H9 (cell line): ENCODE results near the gene TNPO3. TPM values are rescaled to one million over a fixed set of nuclear protein-coding genes. Genes with fewer than 3 reads are reported as not detected.

Experiments used
- DNase-seq: peaks from one replicate; pipeline ENCODE4 v3.0.0-alpha.2; 2017
- H2AFZ ChIP-seq: one replicate; pipeline ENCODE4 v1.6.1; 2013; ENCODE audit warnings: mild to moderate bottlenecking, low read length, control low read depth, moderate library complexity
- H2AK5ac ChIP-seq: 2 replicates; pipeline ENCODE4 v1.6.1; 2013; ENCODE audit warnings: low read length, control low read depth, mixed read lengths; ENCODE audit not compliant: insufficient read length
- H2BK120ac ChIP-seq: one replicate; pipeline ENCODE4 v1.6.1; 2013; ENCODE audit warnings: low read depth, mild to moderate bottlenecking, low read length, control low read depth, inconsistent platforms; ENCODE audit not compliant: poor library complexity, severe bottlenecking
- H2BK12ac ChIP-seq: 2 replicates; pipeline ENCODE4 v1.6.1; 2013; ENCODE audit warnings: low read length, control low read depth, mixed read lengths, low read depth; ENCODE audit not compliant: insufficient read length
- H2BK15ac ChIP-seq: 2 replicates; pipeline ENCODE4 v1.6.1; 2013; ENCODE audit warnings: low read depth, low read length, control low read depth
- H2BK20ac ChIP-seq: one replicate; pipeline ENCODE4 v1.6.1; 2013; ENCODE audit warnings: low read depth, mild to moderate bottlenecking, low read length, control low read depth, inconsistent platforms; ENCODE audit not compliant: poor library complexity, severe bottlenecking
- H2BK5ac ChIP-seq: 2 replicates; pipeline ENCODE4 v1.6.1; 2013; ENCODE audit warnings: low read length, control low read depth, mixed read lengths; ENCODE audit not compliant: insufficient read length
- H3K14ac ChIP-seq: 2 replicates; pipeline ENCODE4 v1.6.1; 2013; ENCODE audit warnings: low read length, control low read depth; ENCODE audit not compliant: insufficient read depth
- H3K18ac ChIP-seq: 2 replicates; pipeline ENCODE4 v1.6.1; 2013; ENCODE audit warnings: low read depth, mild to moderate bottlenecking, mixed read lengths, low read length, control low read depth; ENCODE audit not compliant: insufficient read length
- H3K23ac ChIP-seq: 2 replicates; pipeline ENCODE4 v1.6.1; 2013; ENCODE audit warnings: low read length, control low read depth, mixed read lengths, low read depth; ENCODE audit not compliant: insufficient read length
- H3K23me2 ChIP-seq: 2 replicates; pipeline ENCODE4 v1.6.1; 2013; ENCODE audit warnings: low read depth, mild to moderate bottlenecking, mixed read lengths, low read length, control low read depth; ENCODE audit not compliant: insufficient read length, poor library complexity, severe bottlenecking
- H3K27ac ChIP-seq: 2 replicates; pipeline ENCODE4 v1.5.1; 2013; ENCODE audit warnings: low read length, control low read depth, mixed read lengths, low read depth; ENCODE audit not compliant: insufficient read length
- H3K27me3 ChIP-seq: 2 replicates; pipeline ENCODE4 v1.6.1; 2013; ENCODE audit warnings: low read length, control low read depth, inconsistent platforms; ENCODE audit not compliant: insufficient read depth
- H3K4ac ChIP-seq: 2 replicates; pipeline ENCODE4 v1.6.1; 2013; ENCODE audit warnings: low read depth, mild to moderate bottlenecking, control low read depth, inconsistent platforms, low read length, moderate library complexity
- H3K4me1 ChIP-seq: 2 replicates; pipeline ENCODE4 v1.6.1; 2013; ENCODE audit warnings: low read length, control low read depth, inconsistent platforms; ENCODE audit not compliant: insufficient read depth
- H3K4me2 ChIP-seq: 2 replicates; pipeline ENCODE4 v1.6.1; 2013; ENCODE audit warnings: low read length, control low read depth, mixed read lengths; ENCODE audit not compliant: insufficient read length, insufficient read depth
- H3K56ac ChIP-seq: 2 replicates; pipeline ENCODE4 v1.6.1; 2013; ENCODE audit warnings: low read depth, mild to moderate bottlenecking, mixed read lengths, low read length, control low read depth; ENCODE audit not compliant: insufficient read length
- H3K79me1 ChIP-seq: 2 replicates; pipeline ENCODE4 v1.6.1; 2013; ENCODE audit warnings: low read depth, mild to moderate bottlenecking, moderate library complexity, low read length, control low read depth, inconsistent platforms; ENCODE audit not compliant: insufficient read depth, poor library complexity, severe bottlenecking
- H3K79me2 ChIP-seq: 2 replicates; pipeline ENCODE4 v1.6.1; 2013; ENCODE audit warnings: low read length, control low read depth, inconsistent platforms; ENCODE audit not compliant: insufficient read depth
- H3K9ac ChIP-seq: 2 replicates; pipeline ENCODE4 v1.6.1; 2013; ENCODE audit warnings: low read length, control low read depth, mixed read lengths; ENCODE audit not compliant: insufficient read length; ENCODE audit errors: extremely low read depth
- H3K9me3 ChIP-seq: one replicate; pipeline ENCODE4 v1.6.1; 2013; ENCODE audit warnings: low read depth, low read length, inconsistent platforms; ENCODE audit not compliant: control insufficient read depth
- H3T11ph ChIP-seq: one replicate; pipeline ENCODE4 v1.6.1; 2013; ENCODE audit warnings: mild to moderate bottlenecking, low read length, control low read depth, inconsistent platforms
- H4K20me1 ChIP-seq: one replicate; pipeline ENCODE4 v1.6.1; 2013; ENCODE audit not compliant: control insufficient read depth, insufficient read length, insufficient read depth
- H4K5ac ChIP-seq: 2 replicates; pipeline ENCODE4 v1.6.1; 2013; ENCODE audit warnings: low read depth, mild to moderate bottlenecking, mixed read lengths, low read length, control low read depth; ENCODE audit not compliant: insufficient read length
- H4K8ac ChIP-seq: replicated peaks from 2 replicates; pipeline ENCODE4 v1.6.1; 2013; ENCODE audit warnings: low read length, control low read depth, mixed read lengths, low read depth; ENCODE audit not compliant: insufficient read length
- H4K91ac ChIP-seq: 2 replicates; pipeline ENCODE4 v1.6.1; 2013; ENCODE audit warnings: low read depth, mild to moderate bottlenecking, moderate library complexity, mixed read lengths, low read length, control low read depth; ENCODE audit not compliant: insufficient read length
- H3K27ac Mint-ChIP-seq, 3 experiments: 2 replicates in 2 of 3; 3 replicates in 1 of 3; pipeline ENCODE4 v1.8.0; 2020 to 2021; ENCODE audit warnings: mixed read lengths in 3 of 3, mild to moderate bottlenecking in 1 of 3, moderate library complexity in 1 of 3
- H3K27me3 Mint-ChIP-seq: 2 replicates; pipeline ENCODE4 v1.8.0; 2021; ENCODE audit warnings: low read depth, mild to moderate bottlenecking, moderate library complexity, mixed read lengths
- H3K36me3 Mint-ChIP-seq, 3 experiments: 2 replicates in 2 of 3; 3 replicates in 1 of 3; pipeline ENCODE4 v1.8.0; 2020 to 2021; ENCODE audit warnings: low read depth in 3 of 3, mixed read lengths in 3 of 3; ENCODE audit not compliant: insufficient read depth in 1 of 3
- H3K4me1 Mint-ChIP-seq, 2 experiments: 2 replicates each; pipeline ENCODE4 v1.8.0; 2020; ENCODE audit warnings: mixed read lengths in 2 of 2
- H3K4me3 Mint-ChIP-seq, 2 experiments: 2 replicates in 1 of 2; 3 replicates in 1 of 2; pipeline ENCODE4 v1.8.0; 2020 to 2021; ENCODE audit warnings: mild to moderate bottlenecking in 2 of 2, mixed read lengths in 2 of 2, moderate library complexity in 1 of 2
- H3K9me3 Mint-ChIP-seq, 2 experiments: 2 replicates in 1 of 2; 3 replicates in 1 of 2; pipeline ENCODE4 v1.8.0; 2020; ENCODE audit warnings: mild to moderate bottlenecking in 2 of 2, mixed read lengths in 2 of 2, moderate library complexity in 1 of 2
- WGBS: extraction: QIAGEN DNeasy Blood & Tissue Kit; methylation state at CpG from one replicate; pipeline ENCODE4 v1.1.7; 2013; ENCODE audit warnings: missing lambda C conversion rate, low lambda C conversion rate, mixed read lengths; ENCODE audit not compliant: insufficient read length; ENCODE audit errors: extremely low coverage; 5-methylcytosine and 5-hydroxymethylcytosine counted together
- total RNA-seq: library from RNA; stranded (reverse); gene quantifications from 2 replicates; pipeline ENCODE4 v1.2.1, GENCODE V29; 2021
- TF ChIP-seq, protein P1 (sequence below): fragments of 200-600 bp; sonication (generic); conservative IDR thresholded peaks from 3 replicates; pipeline ENCODE4 v1.8.0; 2021; ENCODE audit warnings: antibody characterized with exemption, mild to moderate bottlenecking

TNPO3 gene
- total RNA-seq, 1 experiment from 2014 or later: 90.1 TPM

DNA sequence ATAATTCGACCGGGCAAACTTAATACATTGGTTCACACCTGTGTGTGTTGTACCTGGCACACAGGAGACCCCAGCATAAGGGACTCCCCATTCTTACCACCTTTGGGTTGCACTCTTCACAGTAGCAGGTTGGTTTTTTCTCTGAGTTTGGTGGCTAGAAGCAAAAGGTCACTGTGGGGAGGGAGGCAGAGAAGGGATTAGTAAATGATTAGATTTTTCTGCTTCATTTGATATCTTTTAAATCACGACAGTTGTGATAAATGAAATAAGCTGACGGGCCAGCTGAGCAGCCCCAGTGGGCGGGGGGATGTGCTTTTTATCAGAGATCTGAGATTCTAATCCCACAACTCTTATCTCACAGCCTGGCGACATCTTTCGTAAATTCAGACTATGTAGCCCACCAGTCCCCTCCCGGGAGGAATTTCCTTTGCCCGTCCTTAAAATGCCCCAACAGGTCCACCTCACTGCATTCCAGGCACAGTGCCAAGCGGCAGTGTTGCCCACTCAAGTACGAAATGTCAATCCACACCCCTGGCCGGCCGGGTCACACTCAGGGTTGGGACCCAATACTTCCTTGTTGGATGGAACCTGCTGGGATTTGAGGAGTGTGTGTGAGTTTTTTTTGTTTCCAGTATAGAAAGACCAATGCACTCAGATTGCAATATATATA, 133.9 kb downstream of the TNPO3 start:
- H3K4me3 Mint-ChIP-seq: no peak overlapping the region
- H3K14ac ChIP-seq: no peak overlapping the region
- H3K27ac Mint-ChIP-seq: no peak overlapping the region

More for the DNA sequence above, 133.9 kb downstream of the TNPO3 start:
- no peaks in the 10 kb centered on the region; the same call in 1 of the 2 replicates for H3K4me1 ChIP-seq
- no peak overlapping the region for H4K91ac ChIP-seq
- Mint-ChIP-seq H3K36me3 (no peaks in the 10 kb centered on the region), H3K4me1 (peaks cover 17 to 35% of the 10 kb centered on the region in 2 experiments), H3K27me3 (peaks cover 11% of the 10 kb centered on the region), H3K9me3 (no peaks in the 10 kb centered on the region)
- H3T11ph ChIP-seq: no peak overlapping the region
- no peak overlapping the region for H2BK12ac ChIP-seq
- no peaks in the 10 kb centered on the region for H3K9me3 ChIP-seq
- H2AFZ ChIP-seq: no peak overlapping the region
- no peak overlapping the region for H2BK120ac ChIP-seq
- H2BK20ac ChIP-seq: no peak overlapping the region
- no peak overlapping the region for H3K4me2 ChIP-seq
- H3K27ac ChIP-seq: no peak overlapping the region
- H4K8ac ChIP-seq: no peak overlapping the region
- H3K9ac ChIP-seq: no peak overlapping the region
- no CpG with 5 or more reads among the region's 13 CpGs for whole genome bisulfite sequencing
- no peaks in the 10 kb centered on the region for H4K20me1 ChIP-seq
- no peaks in the 10 kb centered on the region for H3K79me1 ChIP-seq
- H3K79me2 ChIP-seq: no peaks in the 10 kb centered on the region
- H3K23ac ChIP-seq: no peak overlapping the region
- no peak overlapping the region for H2BK5ac ChIP-seq
- no peak overlapping the region for H4K5ac ChIP-seq
- H3K27me3 ChIP-seq: peaks cover 3% of the 10 kb centered on the region; the same call in 1 of the 2 replicates
- H2AK5ac ChIP-seq: no peak overlapping the region
- H3K4ac ChIP-seq: no peak overlapping the region
- H3K56ac ChIP-seq: no peak overlapping the region
- H3K18ac ChIP-seq: no peak overlapping the region
- peaks cover 4% of the 10 kb centered on the region for H3K23me2 ChIP-seq
- peak; percentile 24 for DNase-seq
- TF ChIP-seq, protein P1, sequence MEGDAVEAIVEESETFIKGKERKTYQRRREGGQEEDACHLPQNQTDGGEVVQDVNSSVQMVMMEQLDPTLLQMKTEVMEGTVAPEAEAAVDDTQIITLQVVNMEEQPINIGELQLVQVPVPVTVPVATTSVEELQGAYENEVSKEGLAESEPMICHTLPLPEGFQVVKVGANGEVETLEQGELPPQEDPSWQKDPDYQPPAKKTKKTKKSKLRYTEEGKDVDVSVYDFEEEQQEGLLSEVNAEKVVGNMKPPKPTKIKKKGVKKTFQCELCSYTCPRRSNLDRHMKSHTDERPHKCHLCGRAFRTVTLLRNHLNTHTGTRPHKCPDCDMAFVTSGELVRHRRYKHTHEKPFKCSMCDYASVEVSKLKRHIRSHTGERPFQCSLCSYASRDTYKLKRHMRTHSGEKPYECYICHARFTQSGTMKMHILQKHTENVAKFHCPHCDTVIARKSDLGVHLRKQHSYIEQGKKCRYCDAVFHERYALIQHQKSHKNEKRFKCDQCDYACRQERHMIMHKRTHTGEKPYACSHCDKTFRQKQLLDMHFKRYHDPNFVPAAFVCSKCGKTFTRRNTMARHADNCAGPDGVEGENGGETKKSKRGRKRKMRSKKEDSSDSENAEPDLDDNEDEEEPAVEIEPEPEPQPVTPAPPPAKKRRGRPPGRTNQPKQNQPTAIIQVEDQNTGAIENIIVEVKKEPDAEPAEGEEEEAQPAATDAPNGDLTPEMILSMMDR: no peak
- H2BK15ac ChIP-seq: no peak overlapping the region
